LNCaP clone FGC (cell line): ENCODE data around the gene PTPN3.
"Not testable (repeated sequence)": the region's sequence is repeated elsewhere in the genome, so short reads cannot be mapped to it uniquely, and the experiment has no call there.

Experiments used
- DNase-seq: peaks from one replicate; pipeline ENCODE4 v3.0.0-alpha.2; 2011; ENCODE audit warnings: low read depth
- H3K4me3 ChIP-seq: 2 replicates; pipeline ENCODE4 v1.5.1; 2011; ENCODE audit warnings: mild to moderate bottlenecking, low read depth, low read length, control low read depth
- TF ChIP-seq, protein P1 (sequence below): IDR thresholded peaks from 2 replicates; pipeline ENCODE4 v1.5.1; 2012; ENCODE audit warnings: mild to moderate bottlenecking; ENCODE audit not compliant: control insufficient read depth, insufficient read depth; ENCODE audit errors: extremely low read depth

The PTPN3 gene

DNA sequence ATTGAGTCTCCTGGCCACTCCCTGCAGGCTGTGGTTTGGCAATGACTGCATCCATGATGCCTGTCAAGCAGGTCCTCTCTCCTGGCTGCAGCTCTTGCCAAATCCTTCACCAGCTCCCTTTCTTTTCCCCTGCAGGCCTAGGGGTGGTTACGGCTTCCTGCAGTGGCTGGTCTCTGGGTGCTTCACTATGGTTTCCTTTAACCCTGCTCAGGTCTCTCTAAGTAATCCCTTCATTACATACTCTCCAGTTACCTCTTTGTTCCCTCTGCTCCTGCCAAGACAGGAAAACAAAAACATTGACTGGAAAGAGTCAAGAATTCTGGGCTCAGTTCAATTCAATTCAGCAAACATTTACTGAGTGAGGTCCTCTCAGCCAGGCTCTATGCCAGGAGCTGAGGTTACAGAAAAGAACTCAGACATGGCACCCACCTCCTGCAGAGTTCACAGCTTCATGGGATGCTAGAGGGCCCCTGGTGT lies 19.8 kb upstream of the PTPN3 start:
- H3K4me3 ChIP-seq: no peak overlapping the region
- no peak for DNase-seq
- TF ChIP-seq, protein P1, sequence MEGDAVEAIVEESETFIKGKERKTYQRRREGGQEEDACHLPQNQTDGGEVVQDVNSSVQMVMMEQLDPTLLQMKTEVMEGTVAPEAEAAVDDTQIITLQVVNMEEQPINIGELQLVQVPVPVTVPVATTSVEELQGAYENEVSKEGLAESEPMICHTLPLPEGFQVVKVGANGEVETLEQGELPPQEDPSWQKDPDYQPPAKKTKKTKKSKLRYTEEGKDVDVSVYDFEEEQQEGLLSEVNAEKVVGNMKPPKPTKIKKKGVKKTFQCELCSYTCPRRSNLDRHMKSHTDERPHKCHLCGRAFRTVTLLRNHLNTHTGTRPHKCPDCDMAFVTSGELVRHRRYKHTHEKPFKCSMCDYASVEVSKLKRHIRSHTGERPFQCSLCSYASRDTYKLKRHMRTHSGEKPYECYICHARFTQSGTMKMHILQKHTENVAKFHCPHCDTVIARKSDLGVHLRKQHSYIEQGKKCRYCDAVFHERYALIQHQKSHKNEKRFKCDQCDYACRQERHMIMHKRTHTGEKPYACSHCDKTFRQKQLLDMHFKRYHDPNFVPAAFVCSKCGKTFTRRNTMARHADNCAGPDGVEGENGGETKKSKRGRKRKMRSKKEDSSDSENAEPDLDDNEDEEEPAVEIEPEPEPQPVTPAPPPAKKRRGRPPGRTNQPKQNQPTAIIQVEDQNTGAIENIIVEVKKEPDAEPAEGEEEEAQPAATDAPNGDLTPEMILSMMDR: no peak

DNA sequence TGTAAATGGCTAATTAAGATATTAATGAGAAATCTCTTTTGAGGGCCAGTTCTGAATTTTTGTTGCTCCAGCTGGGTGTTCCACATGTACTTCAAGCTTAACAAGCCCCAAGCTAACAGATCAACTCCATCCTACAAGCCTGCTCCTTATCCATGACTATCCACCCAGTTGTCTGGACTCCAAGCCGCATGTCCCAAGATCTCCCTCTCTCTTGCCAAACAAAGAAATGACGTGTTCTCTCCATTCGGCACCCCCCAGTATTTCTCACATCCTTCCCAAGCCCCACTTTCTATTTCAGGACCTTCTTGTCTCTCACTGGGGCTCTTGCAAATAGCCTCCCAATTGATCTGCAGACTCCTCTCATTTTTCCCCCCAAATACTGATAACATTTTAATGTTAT lies 15.8 kb upstream of the PTPN3 start:
- H3K4me3 ChIP-seq: no peak overlapping the region
- TF ChIP-seq, protein P1: no peak
- DNase-seq: no peak

DNA sequence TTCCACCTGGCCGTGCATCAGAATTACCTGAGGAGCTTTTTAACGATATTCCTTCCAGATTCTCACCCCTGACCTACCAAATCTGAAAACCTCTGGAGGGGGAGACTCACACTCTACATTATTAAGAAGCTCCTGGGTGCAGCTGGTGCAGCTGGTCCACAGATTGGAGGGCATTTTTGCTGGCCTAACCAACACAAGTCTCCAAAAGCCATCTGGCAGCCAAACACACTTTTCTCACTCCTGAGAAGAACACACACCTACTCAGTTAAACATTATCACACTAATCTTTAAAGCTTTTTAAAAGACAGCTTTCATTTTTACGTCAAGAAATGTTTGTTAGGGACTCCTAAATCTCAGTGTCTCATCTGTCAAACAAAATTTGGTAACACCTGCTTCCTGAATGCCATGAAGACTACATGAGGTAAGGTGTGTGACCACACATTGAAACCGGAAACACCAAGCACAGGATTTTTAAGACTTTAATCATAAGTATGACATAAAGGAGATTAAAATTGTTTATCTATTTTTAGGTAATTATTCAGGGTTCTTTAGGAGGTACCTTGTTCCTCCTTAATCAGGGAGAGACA lies 14.2 kb upstream of the PTPN3 start:
- H3K4me3 ChIP-seq: no peak overlapping the region
- TF ChIP-seq, protein P1: no peak
- DNase-seq: no peak

DNA sequence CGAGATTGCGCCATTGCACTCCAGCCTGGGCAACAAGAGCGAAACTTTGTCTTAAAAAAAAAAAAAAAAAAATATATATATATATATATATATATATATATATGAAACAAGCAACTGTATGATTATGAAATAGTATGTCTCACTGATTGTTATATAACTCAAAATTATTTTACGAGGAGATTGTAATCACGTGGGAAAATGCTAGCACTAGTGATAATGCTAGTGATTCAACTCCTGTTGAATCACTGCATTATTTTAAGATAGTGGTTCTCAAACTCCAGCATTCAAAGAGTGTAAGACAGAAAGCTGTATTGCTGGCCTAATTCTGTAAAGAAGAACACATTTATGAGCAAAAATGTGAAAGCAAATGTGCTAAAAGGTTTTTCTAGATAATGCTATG lies 12.4 kb upstream of the PTPN3 start:
- no peak overlapping the region for H3K4me3 ChIP-seq
- DNase-seq: no peak
- TF ChIP-seq, protein P1: no peak

DNA sequence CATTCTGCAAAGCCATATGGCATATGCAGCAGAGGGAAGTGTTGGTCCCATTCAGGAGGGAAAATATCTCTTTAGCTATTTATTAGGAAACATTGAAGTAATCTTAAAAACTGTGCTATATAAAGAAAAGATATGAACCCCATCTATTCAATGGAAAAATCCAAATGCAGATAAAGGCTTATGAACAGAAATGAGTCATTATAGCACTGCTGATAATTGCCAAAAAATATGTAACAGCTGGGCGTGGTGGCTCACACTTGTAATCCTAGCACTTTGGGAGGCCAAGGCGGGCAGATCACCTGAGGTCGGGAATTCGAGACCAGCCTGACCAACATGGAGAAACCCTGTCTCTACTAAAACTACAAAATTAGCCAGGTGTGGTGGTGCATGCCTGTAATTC lies 11.9 kb upstream of the PTPN3 start:
- H3K4me3 ChIP-seq, DNase-seq: not testable (repeated sequence)

DNA sequence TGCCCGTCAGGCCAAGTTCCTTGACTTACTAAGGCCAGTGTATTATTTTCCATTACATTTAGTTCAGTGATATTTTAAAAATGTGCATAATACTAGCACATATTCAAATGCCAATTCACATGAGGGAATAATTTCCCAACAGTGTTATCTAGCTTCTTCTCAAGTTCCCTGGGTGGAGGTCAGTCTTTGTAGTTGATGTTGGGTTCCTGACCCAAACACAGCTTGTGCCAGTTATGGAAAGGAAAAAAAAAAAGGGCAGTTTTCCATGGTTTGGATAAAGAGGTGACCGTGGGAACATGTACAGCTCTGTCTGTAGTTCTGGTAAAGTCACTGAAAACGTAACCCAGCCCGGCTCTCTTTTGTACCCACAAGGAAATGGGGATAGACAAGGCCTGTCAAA lies 11.5 kb upstream of the PTPN3 start:
- no peak overlapping the region for H3K4me3 ChIP-seq
- TF ChIP-seq, protein P1: no peak

DNA sequence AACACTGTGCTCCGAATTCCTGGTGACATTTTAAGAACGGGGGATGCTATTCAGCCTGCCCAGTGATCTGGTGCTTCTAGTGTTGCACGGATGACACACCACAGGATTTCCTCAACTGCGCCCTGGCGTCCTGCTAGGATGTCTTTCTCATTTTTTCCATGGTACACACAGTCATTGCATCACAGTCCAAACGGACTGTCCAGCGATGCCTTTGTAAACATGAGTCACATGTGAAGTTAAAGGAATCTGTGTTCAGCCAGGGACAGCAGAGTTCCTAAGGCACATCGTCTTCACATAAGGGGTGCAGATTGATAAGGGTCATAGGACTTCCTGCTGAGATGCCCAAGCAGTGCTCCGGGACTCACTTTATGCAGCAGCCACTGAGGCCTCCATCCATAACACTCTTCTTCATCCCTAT lies 9.3 kb upstream of the PTPN3 start:
- TF ChIP-seq, protein P1: no peak
- no peak overlapping the region for H3K4me3 ChIP-seq
- DNase-seq: no peak

More for the DNA sequence above, 11.5 kb upstream of the PTPN3 start:
- DNase-seq: no peak
